CD8-positive, alpha-beta memory T cell (primary cell): Measurements from ENCODE around the gene SLC25A34. TPM values are rescaled to one million over a fixed set of nuclear protein-coding genes. Genes with fewer than 3 reads are reported as not detected.

Experiments
- CTCF ChIA-PET: fragments of 350-600 bp; sonication (Branson Sonifier 250); formaldehyde crosslinking; loops from one replicate; lab custom pipeline; 2021; ENCODE audit warnings: antibody characterized with exemption; lab: Charles Lee
- POLR2A ChIA-PET: fragments of 350-600 bp; sonication (Branson Sonifier 250); formaldehyde crosslinking; loops from one replicate; lab custom pipeline; 2021; ENCODE audit warnings: antibody characterized with exemption; lab: Charles Lee
- DNase-seq, 5 donors: peaks; one replicate each; pipeline versions ENCODE4 v3.0.0 to v3.0.0-alpha.2; 2020 to 2022; ENCODE audit warnings: mixed read lengths in 1 of 5
- H3K27ac ChIP-seq: one replicate; pipeline ENCODE4 v1.7.0; 2013; ENCODE audit warnings: low read depth, mild to moderate bottlenecking, low read length, moderate library complexity
- H3K27me3 ChIP-seq: 2 replicates; pipeline ENCODE4 v1.7.0; 2013; ENCODE audit warnings: low read length, mild to moderate bottlenecking; ENCODE audit not compliant: insufficient read depth, poor library complexity, severe bottlenecking
- H3K36me3 ChIP-seq: 2 replicates; pipeline ENCODE4 v1.7.0; 2013; ENCODE audit warnings: mild to moderate bottlenecking, low read length, moderate library complexity; ENCODE audit not compliant: insufficient read depth
- H3K4me1 ChIP-seq: 2 replicates; pipeline ENCODE4 v1.7.0; 2013; ENCODE audit warnings: mild to moderate bottlenecking, low read length, moderate library complexity; ENCODE audit not compliant: insufficient read depth
- H3K4me3 ChIP-seq: 2 replicates; pipeline ENCODE4 v1.7.0; 2013; ENCODE audit warnings: mild to moderate bottlenecking, low read length
- H3K9me3 ChIP-seq: 2 replicates; pipeline ENCODE4 v1.7.0; 2013; ENCODE audit warnings: mild to moderate bottlenecking, low read length
- H3K27ac Mint-ChIP-seq, 8 donors: one replicate each; pipeline ENCODE4 v1.8.0; 2020 to 2021; ENCODE audit warnings: mixed read lengths in 8 of 8, mild to moderate bottlenecking in 6 of 8, inconsistent platforms in 3 of 8, moderate library complexity in 3 of 8
- H3K27me3 Mint-ChIP-seq, 2 donors: one replicate each; pipeline ENCODE4 v1.8.0; 2020 to 2021; ENCODE audit warnings: mixed read lengths in 2 of 2, mild to moderate bottlenecking in 1 of 2, moderate library complexity in 1 of 2
- H3K36me3 Mint-ChIP-seq, 3 donors: one replicate each; pipeline ENCODE4 v1.8.0; 2020 to 2021; ENCODE audit warnings: mixed read lengths in 3 of 3, inconsistent platforms in 1 of 3, mild to moderate bottlenecking in 1 of 3
- H3K4me1 Mint-ChIP-seq, 3 donors: one replicate each; pipeline ENCODE4 v1.8.0; 2020 to 2021; ENCODE audit warnings: mixed read lengths in 3 of 3, inconsistent platforms in 1 of 3, mild to moderate bottlenecking in 1 of 3
- H3K4me3 Mint-ChIP-seq, 7 donors: one replicate each; pipeline ENCODE4 v1.8.0; 2020 to 2021; ENCODE audit warnings: mixed read lengths in 7 of 7, mild to moderate bottlenecking in 6 of 7, moderate library complexity in 4 of 7, inconsistent platforms in 2 of 7
- H3K9me3 Mint-ChIP-seq, 5 donors: one replicate each; pipeline ENCODE4 v1.8.0; 2020 to 2022; ENCODE audit warnings: mixed read lengths in 5 of 5, mild to moderate bottlenecking in 3 of 5, moderate library complexity in 2 of 5, inconsistent platforms in 1 of 5
- polyA plus RNA-seq: library from polyadenylated mRNA; unstranded; fragments of 300-500 nt; fragmentation: Illumina TruSeq; gene quantifications from one replicate; pipeline ENCODE4 v1.2.3, GENCODE V29; 2021
- total RNA-seq, 2 experiments: library from RNA; stranded (reverse); gene quantifications; one replicate each; pipeline ENCODE4 v1.2.3, GENCODE V29; 2021

The SLC25A34 gene
- total and polyA plus RNA-seq, 3 experiments from 2014 or later = 0.15 to 0.94 (median 0.93) TPM

- Histone ChIP-seq H3K36me3 (no peaks in the 10 kb centered on the region), H3K4me3 (no peak overlapping the region), H3K27ac (no peak overlapping the region), H3K4me1 (peaks cover 5% of the 10 kb centered on the region), H3K27me3 (no peaks in the 10 kb centered on the region), H3K9me3 (no peaks in the 10 kb centered on the region)
- H3K9me3 Mint-ChIP-seq = no peaks in the 10 kb centered on the region
- H3K27me3 Mint-ChIP-seq = peaks cover 0 to 1% of the 10 kb centered on the region in 2 donors
- no peak overlapping the region for H3K4me3 Mint-ChIP-seq
- DNase-seq = no peak
- no peaks in the 10 kb centered on the region for H3K36me3 Mint-ChIP-seq
- H3K27ac Mint-ChIP-seq = no peak overlapping the region
- POLR2A ChIA-PET = no interaction called here
- peaks cover 3 to 6% (median 6%) of the 10 kb centered on the region in 3 donors for H3K4me1 Mint-ChIP-seq
- CTCF ChIA-PET = no interaction called here
Observed at GRCh38 chr1:15744122-15744679, 8.1 kb downstream of the SLC25A34 start.

DNA sequence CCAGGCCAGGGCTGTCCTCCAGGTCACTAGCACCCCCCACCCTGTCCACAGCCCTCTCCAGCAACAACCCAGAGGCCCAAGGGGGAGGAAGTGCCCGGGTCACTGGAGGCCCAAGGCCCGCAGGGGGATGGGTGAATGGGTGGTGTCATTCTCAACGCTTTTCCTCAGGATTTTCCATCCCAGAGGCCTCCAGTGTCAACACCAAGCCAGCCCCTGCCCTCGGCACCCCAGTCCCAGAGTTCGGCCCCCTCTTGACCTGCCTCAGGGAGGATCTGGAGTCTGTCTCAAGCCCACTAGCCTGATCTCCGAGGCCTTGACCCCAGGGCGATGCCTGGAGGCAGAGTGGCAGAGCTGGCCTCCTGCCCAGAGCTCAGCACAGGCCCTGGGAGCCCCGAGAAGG, 11.3 kb downstream of the SLC25A34 start:
- Histone ChIP-seq H3K36me3 (no peaks in the 10 kb centered on the region), H3K27ac (no peak overlapping the region), H3K9me3 (no peaks in the 10 kb centered on the region), H3K4me1 (no peaks in the 10 kb centered on the region), H3K4me3 (no peak overlapping the region), H3K27me3 (no peaks in the 10 kb centered on the region)
- ChIA-PET POLR2A (no interaction called here), CTCF (no interaction called here)
- no peak overlapping the region for H3K27ac Mint-ChIP-seq
- peaks cover 1 to 8% of the 10 kb centered on the region in 2 donors for H3K27me3 Mint-ChIP-seq
- H3K36me3 Mint-ChIP-seq = no peaks in the 10 kb centered on the region
- H3K4me1 Mint-ChIP-seq = no peaks in the 10 kb centered on the region
- no peak for DNase-seq
- H3K4me3 Mint-ChIP-seq = no peak overlapping the region
- H3K9me3 Mint-ChIP-seq = no peaks in the 10 kb centered on the region

- Histone ChIP-seq H3K27ac (no peak overlapping the region), H3K36me3 (no peaks in the 10 kb centered on the region), H3K4me1 (no peaks in the 10 kb centered on the region), H3K9me3 (no peaks in the 10 kb centered on the region), H3K4me3 (no peak overlapping the region), H3K27me3 (no peaks in the 10 kb centered on the region)
- ChIA-PET POLR2A (no interaction called here), CTCF (no interaction called here)
- no peak overlapping the region for H3K4me3 Mint-ChIP-seq
- H3K4me1 Mint-ChIP-seq = no peaks in the 10 kb centered on the region
- H3K27ac Mint-ChIP-seq = no peak overlapping the region
- peaks cover 2 to 9% of the 10 kb centered on the region in 2 donors for H3K27me3 Mint-ChIP-seq
- no peak for DNase-seq
- no peaks in the 10 kb centered on the region for H3K9me3 Mint-ChIP-seq
- H3K36me3 Mint-ChIP-seq = no peaks in the 10 kb centered on the region
Observed at GRCh38 chr1:15748264-15748663, 12.2 kb downstream of the SLC25A34 start.

GRCh38 chr1:15748690-15749398, 12.8 kb downstream of the SLC25A34 start:
- ChIA-PET POLR2A (no interaction called here), CTCF (no interaction called here)
- no peaks in the 10 kb centered on the region for H3K9me3 Mint-ChIP-seq
- H3K4me3 ChIP-seq = no peak overlapping the region
- H3K4me1 ChIP-seq = no peaks in the 10 kb centered on the region
- H3K27ac ChIP-seq = no peak overlapping the region
- no peaks in the 10 kb centered on the region for H3K36me3 Mint-ChIP-seq
- DNase-seq = no peak
- H3K36me3 ChIP-seq = no peaks in the 10 kb centered on the region
- no peaks in the 10 kb centered on the region for H3K9me3 ChIP-seq
- H3K4me1 Mint-ChIP-seq = no peaks in the 10 kb centered on the region
- no peak overlapping the region for H3K4me3 Mint-ChIP-seq
- H3K27ac Mint-ChIP-seq = no peak overlapping the region
- H3K27me3 ChIP-seq = no peaks in the 10 kb centered on the region
- peaks cover 5 to 12% of the 10 kb centered on the region in 2 donors for H3K27me3 Mint-ChIP-seq

GRCh38 chr1:15749399-15750291, 13.6 kb downstream of the SLC25A34 start:
- no peak for DNase-seq
- ChIA-PET POLR2A (no interaction called here), CTCF (interaction anchor here (1.2 kb wide), 1 partner anchor 9 kb away, joined by 3 read pairs; no protein-coding TSS in a partner anchor)
- peaks cover 5 to 12% of the 10 kb centered on the region in 2 donors for H3K27me3 Mint-ChIP-seq
- H3K4me3 ChIP-seq = no peak overlapping the region
- no peaks in the 10 kb centered on the region for H3K36me3 Mint-ChIP-seq
- no peaks in the 10 kb centered on the region for H3K36me3 ChIP-seq
- H3K4me3 Mint-ChIP-seq = no peak overlapping the region
- H3K27ac Mint-ChIP-seq = no peak overlapping the region
- H3K27me3 ChIP-seq = no peaks in the 10 kb centered on the region
- H3K9me3 ChIP-seq = no peaks in the 10 kb centered on the region
- H3K27ac ChIP-seq = no peak overlapping the region
- H3K4me1 Mint-ChIP-seq = no peaks in the 10 kb centered on the region
- no peaks in the 10 kb centered on the region for H3K4me1 ChIP-seq
- H3K9me3 Mint-ChIP-seq = no peaks in the 10 kb centered on the region

DNA sequence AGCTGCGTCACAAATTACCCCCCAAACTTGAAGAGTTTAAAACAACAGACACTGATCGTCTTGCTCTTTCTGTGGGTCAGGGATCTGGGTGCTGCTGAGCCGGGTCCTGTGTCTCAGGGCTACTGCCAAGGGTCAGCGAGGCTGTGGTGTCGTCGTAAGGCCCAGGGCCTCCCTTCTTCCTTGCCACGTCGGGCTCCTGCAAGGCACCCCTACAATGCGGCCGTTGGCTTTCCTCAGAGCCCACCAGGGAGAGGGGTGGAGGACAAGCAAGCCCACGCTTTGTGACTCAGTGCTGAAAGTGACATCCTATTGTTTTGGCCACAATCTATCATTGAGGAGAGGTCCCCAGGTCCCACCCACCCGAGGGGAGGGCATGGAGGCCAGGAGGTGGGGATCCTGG, 14.9 kb downstream of the SLC25A34 start:
- H3K9me3 Mint-ChIP-seq = peaks cover 0 to 5% (median 0%) of the 10 kb centered on the region in 5 donors
- Histone ChIP-seq H3K36me3 (no peaks in the 10 kb centered on the region), H3K27ac (no peak overlapping the region), H3K9me3 (no peaks in the 10 kb centered on the region), H3K27me3 (no peaks in the 10 kb centered on the region), H3K4me1 (no peaks in the 10 kb centered on the region), H3K4me3 (no peak overlapping the region)
- no peak for DNase-seq
- no peaks in the 10 kb centered on the region for H3K4me1 Mint-ChIP-seq
- POLR2A ChIA-PET = no interaction called here
- H3K36me3 Mint-ChIP-seq = peaks cover 0 to 6% (median 0%) of the 10 kb centered on the region in 3 donors
- CTCF ChIA-PET = interaction anchor here (1.2 kb wide), 1 partner anchor 10 kb away, joined by 3 read pairs; no protein-coding TSS in a partner anchor
- no peak overlapping the region for H3K4me3 Mint-ChIP-seq
- H3K27me3 Mint-ChIP-seq = peaks cover 11 to 21% of the 10 kb centered on the region in 2 donors
- no peak overlapping the region for H3K27ac Mint-ChIP-seq

- Histone ChIP-seq H3K4me1 (peaks cover 7% of the 10 kb centered on the region), H3K27ac (no peak overlapping the region), H3K36me3 (no peaks in the 10 kb centered on the region), H3K27me3 (peaks cover 8% of the 10 kb centered on the region), H3K9me3 (no peaks in the 10 kb centered on the region), H3K4me3 (no peak overlapping the region)
- Mint-ChIP-seq H3K27me3 (peaks cover 11 to 28% of the 10 kb centered on the region in 2 donors), H3K4me1 (peaks cover 5 to 7% (median 5%) of the 10 kb centered on the region in 3 donors), H3K36me3 (peaks cover 0 to 10% (median 0%) of the 10 kb centered on the region in 3 donors), H3K4me3 (no peak overlapping the region), H3K9me3 (peaks cover 0 to 5% (median 0%) of the 10 kb centered on the region in 5 donors), H3K27ac (no peak overlapping the region)
- no peak for DNase-seq
- CTCF ChIA-PET = no interaction called here
- POLR2A ChIA-PET = no interaction called here
Observed at GRCh38 chr1:15751717-15752116, 15.7 kb downstream of the SLC25A34 start.
